Liver (tissue), 3 donors: ENCODE data around the gene TMEM178B.

Experiments
- EGR1 ChIP-seq, 2 donors: IDR thresholded peaks; 2 replicates each; pipeline ENCODE4 v1.6.1; 2016 to 2018; ENCODE audit warnings: antibody characterized with exemption in 2 of 2, low read depth in 2 of 2
- JUND ChIP-seq, 2 donors: IDR thresholded peaks; 2 replicates each; pipeline ENCODE4 v1.6.1; 2016; ENCODE audit warnings: antibody characterized with exemption in 2 of 2
- TF ChIP-seq, protein P1 (sequence below): IDR thresholded peaks from 2 replicates; pipeline ENCODE4 v1.6.1; 2016; ENCODE audit warnings: antibody characterized with exemption, mild to moderate bottlenecking
- TF ChIP-seq, protein P2 (sequence below): fragments of 150-350 bp; IDR thresholded peaks from 2 replicates; pipeline ENCODE4 v1.5.1; 2017; ENCODE audit warnings: improper control_type of control experiment, low read depth, low read length; ENCODE audit not compliant: missing input control
- donor health status: healthy.
- donor health status: healthy.

DNA sequence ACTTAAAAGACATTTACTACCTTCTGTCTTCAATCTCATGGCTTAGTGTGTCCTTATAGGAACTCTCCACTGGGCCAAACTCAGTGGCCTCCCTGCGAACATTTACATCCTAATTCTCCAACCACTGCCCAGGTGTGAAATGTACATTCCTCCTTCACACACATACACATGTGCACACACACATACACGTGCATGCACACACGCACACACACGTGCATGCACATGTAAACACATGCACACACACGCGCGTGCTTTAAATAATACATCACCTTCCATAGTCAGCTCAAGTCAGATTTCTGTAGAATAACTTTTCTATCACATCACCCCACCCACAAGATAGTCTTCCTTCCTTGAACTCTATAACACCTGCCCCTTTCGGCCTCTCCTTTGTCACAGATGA, 216.5 kb downstream of the TMEM178B start:
- TF ChIP-seq, protein P1, sequence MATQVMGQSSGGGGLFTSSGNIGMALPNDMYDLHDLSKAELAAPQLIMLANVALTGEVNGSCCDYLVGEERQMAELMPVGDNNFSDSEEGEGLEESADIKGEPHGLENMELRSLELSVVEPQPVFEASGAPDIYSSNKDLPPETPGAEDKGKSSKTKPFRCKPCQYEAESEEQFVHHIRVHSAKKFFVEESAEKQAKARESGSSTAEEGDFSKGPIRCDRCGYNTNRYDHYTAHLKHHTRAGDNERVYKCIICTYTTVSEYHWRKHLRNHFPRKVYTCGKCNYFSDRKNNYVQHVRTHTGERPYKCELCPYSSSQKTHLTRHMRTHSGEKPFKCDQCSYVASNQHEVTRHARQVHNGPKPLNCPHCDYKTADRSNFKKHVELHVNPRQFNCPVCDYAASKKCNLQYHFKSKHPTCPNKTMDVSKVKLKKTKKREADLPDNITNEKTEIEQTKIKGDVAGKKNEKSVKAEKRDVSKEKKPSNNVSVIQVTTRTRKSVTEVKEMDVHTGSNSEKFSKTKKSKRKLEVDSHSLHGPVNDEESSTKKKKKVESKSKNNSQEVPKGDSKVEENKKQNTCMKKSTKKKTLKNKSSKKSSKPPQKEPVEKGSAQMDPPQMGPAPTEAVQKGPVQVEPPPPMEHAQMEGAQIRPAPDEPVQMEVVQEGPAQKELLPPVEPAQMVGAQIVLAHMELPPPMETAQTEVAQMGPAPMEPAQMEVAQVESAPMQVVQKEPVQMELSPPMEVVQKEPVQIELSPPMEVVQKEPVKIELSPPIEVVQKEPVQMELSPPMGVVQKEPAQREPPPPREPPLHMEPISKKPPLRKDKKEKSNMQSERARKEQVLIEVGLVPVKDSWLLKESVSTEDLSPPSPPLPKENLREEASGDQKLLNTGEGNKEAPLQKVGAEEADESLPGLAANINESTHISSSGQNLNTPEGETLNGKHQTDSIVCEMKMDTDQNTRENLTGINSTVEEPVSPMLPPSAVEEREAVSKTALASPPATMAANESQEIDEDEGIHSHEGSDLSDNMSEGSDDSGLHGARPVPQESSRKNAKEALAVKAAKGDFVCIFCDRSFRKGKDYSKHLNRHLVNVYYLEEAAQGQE, result no peak
- TF ChIP-seq, protein P2, sequence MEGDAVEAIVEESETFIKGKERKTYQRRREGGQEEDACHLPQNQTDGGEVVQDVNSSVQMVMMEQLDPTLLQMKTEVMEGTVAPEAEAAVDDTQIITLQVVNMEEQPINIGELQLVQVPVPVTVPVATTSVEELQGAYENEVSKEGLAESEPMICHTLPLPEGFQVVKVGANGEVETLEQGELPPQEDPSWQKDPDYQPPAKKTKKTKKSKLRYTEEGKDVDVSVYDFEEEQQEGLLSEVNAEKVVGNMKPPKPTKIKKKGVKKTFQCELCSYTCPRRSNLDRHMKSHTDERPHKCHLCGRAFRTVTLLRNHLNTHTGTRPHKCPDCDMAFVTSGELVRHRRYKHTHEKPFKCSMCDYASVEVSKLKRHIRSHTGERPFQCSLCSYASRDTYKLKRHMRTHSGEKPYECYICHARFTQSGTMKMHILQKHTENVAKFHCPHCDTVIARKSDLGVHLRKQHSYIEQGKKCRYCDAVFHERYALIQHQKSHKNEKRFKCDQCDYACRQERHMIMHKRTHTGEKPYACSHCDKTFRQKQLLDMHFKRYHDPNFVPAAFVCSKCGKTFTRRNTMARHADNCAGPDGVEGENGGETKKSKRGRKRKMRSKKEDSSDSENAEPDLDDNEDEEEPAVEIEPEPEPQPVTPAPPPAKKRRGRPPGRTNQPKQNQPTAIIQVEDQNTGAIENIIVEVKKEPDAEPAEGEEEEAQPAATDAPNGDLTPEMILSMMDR, result no peak
- no peak for TF ChIP-seq EGR1 (IDR thresholded peaks at IDR 0.05; ENCODE audit: low read depth in 2 of 2)
- TF ChIP-seq JUND (IDR thresholded peaks at IDR 0.05), result no peak
